Measurements from ENCODE around the gene IRX2.

IRX2 gene

GRCh38 chr5:2740051-2740875, 11.2 kb downstream of the IRX2 start:
- FAIRE-seq, result no peak

GRCh38 chr5:2739360-2740050, 12.0 kb downstream of the IRX2 start:
- no peak for FAIRE-seq

- FAIRE-seq, result no peak
Observed at GRCh38 chr5:2738700-2739359, 12.6 kb downstream of the IRX2 start.

- no peak for FAIRE-seq
Observed at GRCh38 chr5:2738156-2738699, 13.2 kb downstream of the IRX2 start.

GRCh38 chr5:2737273-2738155, 14.0 kb downstream of the IRX2 start:
- FAIRE-seq, result no peak

- FAIRE-seq, result no peak
Observed at GRCh38 chr5:2736872-2737271, 14.6 kb downstream of the IRX2 start.

GRCh38 chr5:2735996-2736395, 15.5 kb downstream of the IRX2 start:
- FAIRE-seq, result no peak

- FAIRE-seq, result no peak
Observed at GRCh38 chr5:2732850-2733249, 18.6 kb downstream of the IRX2 start.

GRCh38 chr5:2732004-2732403, 19.5 kb downstream of the IRX2 start:
- FAIRE-seq, result no peak

GRCh38 chr5:2729189-2729588, 22.3 kb downstream of the IRX2 start:
- no peak for FAIRE-seq

- no peak for FAIRE-seq
Observed at GRCh38 chr5:2727550-2727949, 23.9 kb downstream of the IRX2 start.

GRCh38 chr5:2725980-2726765, 25.3 kb downstream of the IRX2 start:
- no peak for FAIRE-seq

GRCh38 chr5:2724831-2725230, 26.6 kb downstream of the IRX2 start:
- FAIRE-seq, result no peak

GRCh38 chr5:2724031-2724581, 27.4 kb downstream of the IRX2 start:
- FAIRE-seq, result no peak

- FAIRE-seq, result no peak
Observed at GRCh38 chr5:2722901-2723300, 28.6 kb downstream of the IRX2 start.

- FAIRE-seq, result no peak
Observed at GRCh38 chr5:2721385-2722138, 29.9 kb downstream of the IRX2 start.

GRCh38 chr5:2719332-2719731, 32.1 kb downstream of the IRX2 start:
- no peak for FAIRE-seq

- no peak for FAIRE-seq
Observed at GRCh38 chr5:2718115-2718514, 33.4 kb downstream of the IRX2 start.

- FAIRE-seq, result no peak
Observed at GRCh38 chr5:2715856-2716255, 35.6 kb downstream of the IRX2 start.

GRCh38 chr5:2714805-2715204, 36.7 kb downstream of the IRX2 start:
- FAIRE-seq, result no peak

GRCh38 chr5:2714026-2714425, 37.5 kb downstream of the IRX2 start:
- FAIRE-seq, result no peak

Data from G401.6 (cell line).